Measurements from ENCODE around the gene LAMA2.

GRCh38 chr6:129491436-129491835 lies 608.5 kb downstream of the LAMA2 start:
- TF ChIP-seq NANOG (IDR thresholded peaks at IDR 0.05; ENCODE audit: insufficient read depth, low read depth, low read length, poor library complexity, severe bottlenecking) (no peak), CTCF (IDR thresholded peaks at IDR 0.05; ENCODE audit: control extremely low read depth in 1 of 3, insufficient read depth in 1 of 3, low read depth in 1 of 3, low read length in 3 of 3) (no peak), RAD21 (IDR thresholded peaks at IDR 0.05 in 1 of 2, conservative IDR thresholded peaks at IDR 0.05 in 1 of 2; ENCODE audit: low read depth in 2 of 2, low read length in 2 of 2) (no peak), SP1 (IDR thresholded peaks at IDR 0.05; ENCODE audit: low read depth, low read length) (no peak), CBX5 (IDR thresholded peaks at IDR 0.05; ENCODE audit: low read depth, low read length) (no peak), GABPA (IDR thresholded peaks at IDR 0.05; ENCODE audit: borderline replicate concordance, insufficient read depth, low read length) (no peak), SRF (IDR thresholded peaks at IDR 0.05; ENCODE audit: low read depth, low read length) (no peak), SUZ12 (IDR thresholded peaks at IDR 0.05; ENCODE audit: low read length) (no peak)
